ENCODE measurements around the gene CAND2. TPM values are rescaled to one million over a fixed set of nuclear protein-coding genes. Genes with fewer than 3 reads are reported as not detected.

The CAND2 gene
- total and polyA plus RNA-seq, 2 experiments from 2014 or later, result 5.6 to 20.5 TPM

GRCh38 chr3:12758025-12758781, 38.3 kb upstream of the CAND2 start:
- H3K4me3 Mint-ChIP-seq, result no peak overlapping the region
- H3K27ac Mint-ChIP-seq, result peak overlapping the region; percentile 68; the same call in 1 of the 2 replicates
- Histone ChIP-seq H3F3A (replicated peaks; ENCODE audit: low read depth) (no peaks in the 10 kb centered on the region), H4K20me1 (replicated peaks; ENCODE audit: insufficient read depth) (no peaks in the 10 kb centered on the region), H3K4me2 (no peak overlapping the region), H3K4me3 (no peak overlapping the region), H3K27me3 (ENCODE audit: insufficient read depth) (no peaks in the 10 kb centered on the region), H3K36me3 (ENCODE audit: insufficient read depth) (no peaks in the 10 kb centered on the region), H3K9me2 (ENCODE audit: insufficient read depth) (no peaks in the 10 kb centered on the region), H3K27ac (ENCODE audit: low read depth) (no peak overlapping the region), H3K4me1 (ENCODE audit: insufficient read depth) (no peaks in the 10 kb centered on the region), H3K79me2 (replicated peaks; ENCODE audit: insufficient read depth) (no peaks in the 10 kb centered on the region), H2AFZ (peak overlapping the region; percentile 98)
- ATAC-seq (peak; percentile 75), DNase-seq (ENCODE audit: low spot score) (peak; percentile 32)
- TF ChIP-seq ZNF114 (CRISPR knock-in tag; IDR thresholded peaks at IDR 0.05), result no peak
- no peak for TF ChIP-seq ZNF462 (CRISPR knock-in tag; IDR thresholded peaks at IDR 0.05)
- no peak for TF ChIP-seq CREB1 (CRISPR knock-in tag; IDR thresholded peaks at IDR 0.05; ENCODE audit: low read depth)
- no peak for TF ChIP-seq EZH2phosphoT487 (IDR thresholded peaks at IDR 0.05; ENCODE audit: unreplicated experiment)
- TF ChIP-seq JUNB (IDR thresholded peaks at IDR 0.05; ENCODE audit: unreplicated experiment), result no peak
- no peak for TF ChIP-seq ZNF331 (CRISPR knock-in tag; IDR thresholded peaks at IDR 0.05; ENCODE audit: low read depth)
- TF ChIP-seq REST (IDR thresholded peaks at IDR 0.05; ENCODE audit: unreplicated experiment), result no peak
- TF ChIP-seq ETS1 (IDR thresholded peaks at IDR 0.05), result no peak
- no peak for TF ChIP-seq STAT1 (IDR thresholded peaks at IDR 0.05; ENCODE audit: unreplicated experiment)
- no peaks in the 10 kb centered on the region for H3K9me3 Mint-ChIP-seq
- no peaks in the 10 kb centered on the region; the same call in 2 of the 3 replicates for H3K36me3 Mint-ChIP-seq (ENCODE audit: low read depth)
- H3K4me1 Mint-ChIP-seq, result peaks cover 18% of the 10 kb centered on the region
- H3K27me3 Mint-ChIP-seq (ENCODE audit: insufficient read depth, low read depth, poor library complexity), result peaks cover 9% of the 10 kb centered on the region
